GM19238 (cell line): ENCODE data around the gene JPT2.
"Not testable (repeated sequence)": the region's sequence is repeated elsewhere in the genome, so short reads cannot be mapped to it uniquely, and the experiment has no call there.

Source experiments
- DNase-seq: peaks from one replicate; pipeline ENCODE4 v3.0.0; 2011; ENCODE audit warnings: low spot score; ENCODE audit not compliant: insufficient read length

Gene JPT2

DNA sequence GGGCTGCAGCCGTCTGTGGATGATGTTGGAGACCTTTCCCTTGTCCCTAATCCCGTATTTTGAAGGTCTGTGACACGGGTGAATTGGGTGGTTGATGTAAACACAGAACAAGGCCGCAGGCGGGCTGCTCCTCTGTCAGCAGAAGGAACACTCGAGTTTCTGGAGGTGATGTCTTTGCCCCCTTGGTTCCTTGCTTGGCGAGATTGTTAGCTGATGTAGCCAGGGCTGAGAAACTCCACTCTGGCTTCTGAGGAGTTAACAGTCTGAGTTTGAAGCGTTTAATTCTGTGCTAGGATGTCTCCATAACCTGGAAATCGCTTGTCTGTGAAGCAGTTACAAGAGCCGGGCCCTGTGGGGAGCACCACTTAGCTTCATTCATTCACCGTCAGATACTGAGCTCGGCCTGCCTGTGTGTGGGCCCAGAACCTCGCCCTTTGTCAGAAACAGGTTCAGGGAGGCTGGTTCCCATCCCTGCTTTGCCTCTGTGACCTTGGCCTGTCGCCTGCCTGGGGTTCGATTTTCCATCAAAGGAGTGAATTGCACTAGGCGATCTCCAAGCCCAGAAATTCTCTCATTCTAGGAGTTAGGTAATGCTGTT is 29.2 kb downstream of the JPT2 start:
- no peak for DNase-seq

DNA sequence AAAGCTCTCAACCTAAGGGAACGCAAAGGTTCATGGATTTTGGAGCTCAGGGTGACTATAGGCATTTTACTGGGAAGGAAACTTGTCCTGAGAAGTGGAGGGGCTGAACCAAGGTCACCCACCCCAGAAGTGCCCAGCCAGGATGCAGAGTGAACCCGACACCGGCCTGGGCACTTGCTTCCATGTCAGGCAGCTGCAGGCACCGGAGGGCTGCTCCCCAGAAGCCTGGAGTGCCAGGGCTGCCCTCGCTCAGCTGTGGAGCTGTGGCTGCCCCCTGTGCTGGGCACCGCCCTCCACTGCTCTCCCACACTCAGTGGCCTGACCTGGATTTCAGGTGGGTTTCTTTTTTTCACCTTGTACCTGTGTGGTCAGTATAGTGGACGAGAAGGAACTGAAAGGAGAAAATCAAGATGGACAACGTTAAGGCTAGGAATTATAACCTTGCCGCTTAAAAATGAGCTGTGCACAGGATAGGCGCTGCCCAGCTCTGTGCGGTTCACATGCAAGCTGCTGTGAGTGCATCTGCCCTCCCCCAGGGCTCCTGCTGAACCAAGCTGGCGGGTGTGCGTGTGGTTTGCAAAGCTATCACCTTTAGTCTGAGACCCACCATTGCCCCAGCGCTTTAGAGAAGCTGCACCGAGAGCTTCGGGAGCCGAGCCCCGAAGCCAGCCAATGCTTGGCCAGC is 30.1 kb downstream of the JPT2 start:
- DNase-seq, result no peak

DNA sequence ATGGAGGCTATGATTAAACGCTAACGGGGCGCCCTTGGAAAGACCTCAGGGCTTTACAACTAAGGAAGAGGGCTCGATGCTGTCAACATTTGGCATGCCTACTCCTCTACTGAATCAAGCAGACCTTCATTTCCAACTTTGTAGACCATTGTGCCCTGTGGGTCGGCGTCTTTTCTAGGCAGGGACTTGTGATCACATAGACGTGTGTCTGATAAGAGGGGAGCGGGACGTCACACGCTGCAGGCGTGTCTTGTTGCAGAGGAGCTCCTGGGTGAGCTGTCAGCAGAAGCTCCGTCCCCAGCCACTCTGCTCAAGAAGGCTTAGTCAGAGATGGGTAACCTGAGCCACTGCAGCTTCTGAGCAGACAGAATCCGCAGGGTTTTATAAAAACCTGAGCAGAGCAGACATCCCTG is 30.7 kb downstream of the JPT2 start:
- no peak for DNase-seq

DNA sequence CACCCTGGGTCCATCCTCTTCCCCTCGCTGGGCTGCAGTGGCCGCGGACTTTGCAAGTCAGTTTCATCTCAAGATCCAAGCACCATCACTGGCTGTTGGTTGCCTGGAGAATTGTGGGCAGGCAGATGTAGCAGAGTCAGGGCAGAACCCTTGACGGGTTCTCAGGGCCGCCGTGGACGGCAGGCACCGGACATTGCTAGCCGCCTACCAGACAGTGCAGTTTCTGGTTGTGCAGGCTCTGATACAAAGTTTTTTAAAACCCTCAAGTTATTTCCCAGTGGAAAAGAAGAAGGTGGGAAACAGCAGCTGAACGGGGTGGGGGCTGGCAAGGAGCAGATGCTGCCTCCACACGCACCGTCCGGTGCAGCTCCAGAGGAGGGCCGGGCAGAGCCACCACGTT is 31.3 kb downstream of the JPT2 start:
- DNase-seq, result no peak

DNA sequence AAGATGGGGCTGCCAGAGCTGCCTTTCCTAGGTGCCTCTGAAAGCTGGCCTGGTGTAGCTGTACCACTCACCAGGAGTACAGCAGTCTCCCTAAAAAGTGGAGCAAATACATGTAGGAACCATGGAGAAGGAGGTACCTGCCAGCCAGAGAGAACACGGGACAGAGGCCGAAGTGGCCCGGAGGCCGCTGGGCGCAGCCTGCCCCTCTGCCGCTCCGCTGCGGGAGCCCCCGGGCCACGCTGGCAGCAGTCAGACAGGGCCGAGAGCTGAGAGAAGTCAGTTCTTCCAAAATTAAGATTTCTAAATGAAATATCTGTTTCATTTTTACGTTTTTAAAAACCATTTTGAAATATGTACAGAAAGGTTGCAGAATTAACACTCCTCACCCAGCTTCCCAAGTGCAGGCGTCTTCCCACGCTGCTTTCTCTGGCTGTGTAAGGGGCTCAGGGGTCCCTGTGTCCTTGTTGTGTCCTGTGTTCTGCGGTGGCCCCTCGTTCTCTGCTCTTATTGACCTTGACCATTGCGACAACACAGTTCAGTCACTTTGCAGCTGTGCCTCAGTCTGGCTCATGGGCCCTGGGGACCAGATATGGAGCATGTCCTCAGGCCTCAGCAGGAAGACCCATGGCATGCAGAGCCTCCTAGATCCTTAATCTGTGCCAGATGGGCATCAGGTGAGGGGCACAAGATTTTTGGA is 32.9 kb downstream of the JPT2 start:
- no peak for DNase-seq

DNA sequence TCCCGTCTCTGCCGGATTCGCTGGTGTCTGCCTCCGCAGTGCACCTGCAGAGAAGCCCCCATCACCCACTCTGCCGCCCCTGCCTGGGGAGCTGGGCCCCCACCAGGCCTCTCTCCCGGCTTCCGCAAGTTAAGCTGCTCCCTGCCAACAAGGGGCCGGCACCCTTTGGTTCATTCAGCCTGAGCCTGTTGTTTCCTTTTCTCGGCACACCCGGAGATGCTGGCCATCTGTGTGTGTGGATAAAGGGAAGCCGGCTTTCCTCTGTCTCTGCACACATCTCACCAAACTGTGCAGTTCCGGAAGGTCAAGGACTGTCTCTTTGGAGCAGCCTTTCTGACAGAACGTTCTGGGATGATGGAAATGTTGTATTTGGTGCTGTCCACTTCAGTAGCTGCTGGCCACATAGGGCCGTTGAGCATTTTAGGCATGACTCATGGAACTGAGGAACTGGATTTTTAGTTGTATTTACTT is 34.7 kb downstream of the JPT2 start:
- no peak for DNase-seq

DNA sequence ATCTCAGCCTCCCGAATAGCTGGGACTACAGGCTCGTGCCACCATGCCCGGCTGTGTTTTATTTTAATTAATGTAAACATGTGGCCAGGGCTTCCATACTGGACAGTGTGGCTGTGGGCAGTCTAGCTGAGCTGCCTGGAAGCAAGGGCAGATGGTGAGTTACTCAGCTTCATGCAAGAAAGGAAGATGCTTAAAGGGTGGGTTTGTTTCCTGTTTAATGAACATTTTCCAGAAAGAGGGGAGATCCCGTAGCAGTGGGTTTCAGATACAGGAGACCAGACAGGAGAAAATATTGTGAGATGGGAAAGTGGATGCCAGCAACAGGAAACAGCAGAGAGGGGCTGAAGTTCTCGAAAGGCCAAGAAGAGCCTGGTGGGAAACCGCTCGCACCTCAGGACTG is 35.3 kb downstream of the JPT2 start:
- DNase-seq, result no peak

DNA sequence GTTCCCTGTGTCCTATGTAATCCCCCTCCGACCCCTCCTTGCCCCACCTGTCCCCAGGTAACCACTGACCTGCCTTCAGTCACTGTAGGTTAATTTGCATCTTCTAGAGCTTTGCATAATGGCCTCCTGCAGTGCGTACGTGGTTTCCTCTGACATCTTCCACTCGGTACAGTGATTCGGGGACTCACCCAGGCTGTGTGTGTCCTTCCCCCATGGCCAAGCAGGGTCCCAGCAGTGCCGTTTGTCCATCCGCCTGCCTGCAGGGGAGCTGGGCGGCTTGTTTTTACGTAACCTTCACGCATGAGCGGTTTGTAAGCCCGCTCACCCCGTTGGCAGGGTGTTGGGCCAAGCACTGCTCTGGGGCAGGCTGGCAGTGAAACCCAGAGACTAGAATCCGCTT is 35.9 kb downstream of the JPT2 start:
- DNase-seq, result peak; percentile 45

DNA sequence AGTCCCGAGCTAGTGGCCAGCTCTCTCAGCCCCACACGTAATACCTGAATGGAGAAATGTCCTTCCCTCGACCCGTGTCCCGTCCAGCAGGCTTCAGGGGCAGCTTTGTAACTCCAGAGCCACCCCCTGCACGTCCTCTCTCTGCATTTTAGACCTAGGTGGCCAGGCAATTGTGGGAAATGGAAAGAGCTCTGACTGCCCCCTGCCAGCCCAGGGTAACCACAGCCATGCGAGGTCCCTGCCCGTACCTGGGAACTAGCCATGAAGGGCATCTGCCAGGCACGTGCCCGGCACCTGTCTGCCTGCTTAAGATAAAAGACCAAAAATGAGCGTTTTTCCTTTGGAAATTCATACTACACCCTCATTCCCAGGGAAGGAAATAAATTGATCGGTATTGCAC is 37.1 kb downstream of the JPT2 start:
- no peak for DNase-seq

DNA sequence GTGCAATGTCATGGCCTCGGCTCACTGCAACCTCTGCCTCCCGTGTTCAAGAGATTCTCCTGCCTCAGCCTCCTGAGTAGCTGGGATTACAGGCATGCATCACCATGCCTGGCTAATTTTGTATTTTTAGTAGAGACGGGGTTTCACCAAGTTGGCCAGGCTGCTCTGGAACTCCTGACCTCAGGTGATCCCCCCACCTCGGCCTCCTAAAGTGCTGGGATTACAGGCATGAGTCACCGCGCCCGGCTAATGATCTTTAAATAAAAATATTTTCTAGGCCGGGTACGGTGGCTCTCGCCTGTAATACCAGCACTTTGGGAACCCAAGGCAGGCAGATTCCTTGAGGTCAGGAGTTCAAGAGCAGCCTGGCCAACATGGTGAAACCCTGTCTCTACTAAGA is 40.2 kb downstream of the JPT2 start:
- not testable (repeated sequence) for DNase-seq

DNA sequence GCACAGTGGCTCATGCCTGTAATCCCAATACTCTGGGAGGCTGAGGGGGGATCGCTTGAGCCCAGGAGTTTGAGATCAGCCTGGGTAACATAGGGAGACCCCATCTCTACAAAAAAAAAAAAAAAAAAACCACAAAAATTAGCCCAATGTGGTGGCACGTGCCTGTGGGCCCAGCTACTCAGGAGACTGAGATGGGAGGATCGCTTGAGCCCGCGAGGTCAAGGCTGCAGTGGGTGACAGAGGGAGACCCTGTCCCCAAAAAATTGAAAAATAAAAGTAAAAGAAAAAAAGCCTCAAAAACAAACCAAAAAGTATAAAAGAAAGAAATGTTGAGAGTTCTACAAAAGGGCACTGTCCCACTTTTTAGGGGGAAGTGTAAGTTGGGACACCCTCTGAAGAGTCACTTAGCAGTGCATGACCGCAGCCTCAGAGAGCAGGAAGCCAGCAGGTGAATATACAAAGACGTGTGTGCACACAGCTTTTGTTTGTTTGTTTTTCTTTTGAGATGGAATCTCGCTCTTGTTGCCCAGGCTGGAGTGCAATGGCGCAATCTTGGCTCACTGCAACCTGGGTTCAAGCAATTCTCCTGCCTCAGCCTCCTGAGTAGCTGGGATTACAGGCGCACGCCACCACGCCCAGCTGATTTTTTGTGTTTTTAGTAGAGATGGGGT is 41.6 kb downstream of the JPT2 start:
- not testable (repeated sequence) for DNase-seq

DNA sequence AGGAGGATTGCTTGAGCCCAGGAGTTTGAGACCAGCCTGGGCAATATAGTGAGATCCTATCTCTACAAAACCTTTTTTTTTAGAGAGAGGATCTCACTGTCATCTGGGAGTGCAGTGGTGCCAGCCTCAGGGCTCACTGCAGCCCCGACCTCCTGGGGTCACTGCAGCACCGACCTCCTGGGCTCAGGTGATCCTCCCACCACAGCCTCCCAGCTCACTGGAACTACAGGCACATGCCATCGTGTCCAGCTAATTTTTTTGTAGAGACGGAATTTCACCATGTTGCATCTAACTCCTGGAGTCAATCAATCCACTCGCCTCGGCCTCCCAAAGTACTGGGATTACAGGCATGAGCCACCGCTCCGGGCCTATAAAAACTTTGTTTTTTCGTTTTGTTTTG is 43.3 kb downstream of the JPT2 start:
- no peak for DNase-seq

DNA sequence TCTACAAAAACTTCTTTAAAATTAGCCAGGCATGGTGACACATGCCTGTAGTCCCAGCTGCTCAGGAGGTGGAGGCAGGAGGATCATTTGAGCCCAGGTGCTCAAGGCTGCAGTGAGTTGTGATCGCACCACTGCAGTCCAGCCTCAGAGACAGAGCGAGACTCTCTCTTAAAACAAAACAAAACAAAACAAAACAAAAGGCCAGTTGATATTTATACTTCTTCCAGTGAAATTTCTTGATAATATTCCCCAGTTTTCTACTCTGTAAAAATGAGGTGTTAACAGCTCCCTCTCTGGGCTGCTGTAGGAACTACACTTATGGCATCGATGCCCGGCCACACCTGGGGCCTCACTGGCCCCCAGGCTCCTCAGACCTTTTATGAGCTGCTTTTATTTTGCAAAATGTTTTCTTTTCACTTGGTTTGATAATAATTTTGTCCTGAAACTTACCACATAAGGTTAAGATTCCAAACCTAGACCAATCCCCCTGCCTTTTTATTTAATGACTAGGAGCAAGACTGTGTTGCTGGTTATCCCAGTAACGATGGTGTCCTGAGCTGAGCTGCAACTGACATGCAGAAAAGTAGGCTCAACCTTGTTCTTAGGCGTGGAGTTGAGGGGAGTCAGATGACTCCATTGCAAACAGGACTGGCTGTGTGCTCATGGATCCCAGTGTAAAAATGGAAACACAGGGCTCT is 45.5 kb downstream of the JPT2 start:
- DNase-seq, result no peak

DNA sequence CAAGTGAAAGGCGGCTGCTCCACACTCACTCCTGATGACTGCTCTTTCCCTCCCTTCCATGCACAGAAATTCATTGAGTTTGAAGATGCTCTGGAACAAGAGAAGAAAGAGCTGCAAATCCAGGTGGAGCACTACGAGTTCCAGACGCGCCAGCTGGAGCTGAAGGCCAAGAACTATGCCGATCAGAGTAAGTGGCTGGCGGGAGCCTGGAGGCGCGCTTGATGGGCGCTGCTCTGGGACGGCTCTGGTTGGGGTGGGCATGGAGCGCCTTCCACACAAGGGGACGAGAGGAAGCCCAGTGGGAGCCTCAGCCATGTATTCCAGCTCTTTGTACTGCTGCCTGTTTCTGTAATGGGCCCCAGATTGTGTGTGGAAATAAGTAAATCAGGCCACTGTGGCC is 46.4 kb downstream of the JPT2 start:
- DNase-seq, result no peak

DNA sequence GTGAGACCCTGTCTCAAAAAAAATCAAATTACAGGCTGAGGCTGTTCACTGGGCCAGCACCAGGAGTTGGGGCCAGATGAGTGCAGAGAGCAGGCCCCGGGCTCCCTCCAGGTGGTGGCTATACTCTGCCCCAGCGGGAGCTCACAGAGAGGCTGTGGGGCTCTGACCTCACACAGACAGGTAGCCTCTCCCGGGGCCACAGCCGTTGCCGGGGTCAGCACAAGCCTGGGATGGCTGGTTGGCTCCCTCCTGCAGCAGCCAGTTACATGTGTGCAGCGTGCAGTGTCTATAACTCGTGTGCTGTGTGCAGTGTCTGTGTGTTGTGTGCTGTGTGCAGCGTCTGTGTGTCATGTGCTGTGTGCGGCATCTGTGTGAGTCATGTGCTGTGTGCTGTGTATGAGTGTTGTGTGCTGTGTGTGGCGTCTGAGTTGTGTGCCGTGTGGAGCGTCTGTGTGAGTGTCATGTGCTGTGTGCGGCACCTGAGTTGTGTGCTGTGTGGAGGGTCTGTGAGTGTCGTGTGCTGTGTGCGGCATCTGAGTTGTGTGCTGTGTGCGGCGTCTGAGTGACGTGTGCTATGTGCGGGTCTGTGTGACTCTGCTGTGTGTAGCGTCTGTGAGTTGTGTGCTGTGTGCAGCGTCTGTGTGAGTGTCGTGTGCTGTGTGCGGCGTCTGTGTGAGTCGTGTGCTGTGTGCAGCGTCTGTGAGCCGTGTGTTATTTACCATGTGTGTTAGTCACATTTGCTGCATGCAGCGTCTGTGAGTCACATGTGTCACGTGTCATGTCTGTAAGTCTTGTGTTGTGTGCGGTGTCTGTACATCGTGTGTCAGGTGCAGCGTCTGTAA is 48.8 kb downstream of the JPT2 start:
- no peak for DNase-seq

DNA sequence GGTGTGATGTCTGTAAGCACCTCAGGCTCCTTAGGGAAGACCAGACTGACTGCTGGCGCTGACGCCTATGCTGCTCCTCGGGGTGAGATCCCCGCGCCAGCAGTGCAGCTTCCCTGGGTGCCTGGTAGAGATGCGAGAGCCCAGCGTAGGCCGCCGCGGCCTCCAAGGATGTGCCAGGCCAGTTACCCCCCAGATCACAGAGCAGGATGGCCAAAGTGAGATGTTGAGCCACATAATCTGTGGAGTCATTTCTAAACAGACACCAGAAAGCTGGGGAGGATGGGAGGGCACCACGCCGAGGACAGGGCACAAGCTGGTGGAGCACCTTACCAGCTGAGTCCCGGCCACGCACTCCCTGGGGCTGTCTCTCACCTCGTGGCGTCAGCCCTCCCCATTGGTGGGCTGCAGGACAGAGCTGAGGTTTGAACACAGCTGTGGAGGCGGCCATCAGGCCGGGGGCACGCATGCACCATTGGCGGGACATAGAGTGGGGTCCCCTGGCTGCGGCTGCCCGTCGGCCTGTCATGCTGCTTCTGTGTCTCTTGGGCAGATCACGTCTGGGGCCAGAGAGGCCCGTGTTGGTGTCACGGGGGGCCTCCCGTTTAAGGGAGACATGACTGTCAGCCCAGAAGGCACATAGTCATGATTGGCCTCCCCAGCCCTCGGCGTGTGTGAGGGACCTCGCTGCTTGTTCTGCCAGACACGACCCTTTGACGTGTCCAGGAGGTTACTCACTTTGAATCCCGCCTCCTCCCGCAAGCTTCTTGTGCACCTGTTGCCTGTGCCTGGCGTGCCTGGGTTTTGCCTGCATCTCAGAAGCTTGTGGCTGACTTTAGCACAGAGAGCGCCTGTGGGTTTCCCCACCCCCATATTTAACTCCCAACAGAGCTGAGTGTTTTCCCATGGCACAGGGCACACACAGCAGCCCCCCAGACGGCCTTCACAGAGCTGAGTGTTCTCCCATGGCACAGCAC is 49.9 kb downstream of the JPT2 start:
- no peak for DNase-seq

DNA sequence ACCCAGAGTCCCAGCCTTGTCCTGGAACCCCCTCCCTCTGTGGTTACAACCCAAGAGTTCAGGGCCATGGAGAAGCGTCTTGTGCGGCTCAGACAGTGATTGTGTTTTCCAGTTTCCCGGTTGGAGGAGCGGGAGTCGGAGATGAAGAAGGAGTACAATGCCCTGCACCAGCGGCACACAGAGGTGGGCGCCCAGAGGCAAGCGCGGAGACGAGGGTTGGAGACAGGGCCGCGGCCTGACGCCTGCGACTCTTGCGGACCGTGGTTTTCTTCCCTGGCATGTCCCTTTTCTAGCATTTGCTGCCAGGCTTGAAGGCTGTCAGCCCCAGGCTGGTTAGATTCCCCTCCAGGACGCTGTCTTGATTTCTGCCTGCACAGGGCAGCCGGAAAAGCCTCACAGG is 50.9 kb downstream of the JPT2 start:
- no peak for DNase-seq

DNA sequence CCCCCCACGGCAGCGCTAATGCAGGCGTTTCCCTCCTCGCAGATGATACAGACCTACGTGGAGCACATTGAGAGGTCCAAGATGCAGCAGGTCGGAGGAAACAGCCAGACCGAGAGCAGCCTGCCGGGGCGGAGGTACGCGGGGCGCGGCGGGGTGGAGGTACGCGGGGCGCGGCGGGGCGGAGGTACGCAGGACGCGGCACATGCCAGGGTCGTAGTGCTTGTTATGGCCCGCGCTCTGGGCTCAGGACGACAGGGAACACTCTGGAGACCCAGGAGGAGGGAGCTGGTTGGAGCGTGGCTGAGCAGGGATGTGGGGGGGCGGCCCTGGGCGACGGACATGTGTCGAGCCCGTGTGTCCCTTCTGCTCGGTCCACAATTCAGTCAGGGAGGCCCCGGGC is 51.4 kb downstream of the JPT2 start:
- DNase-seq, result no peak

DNA sequence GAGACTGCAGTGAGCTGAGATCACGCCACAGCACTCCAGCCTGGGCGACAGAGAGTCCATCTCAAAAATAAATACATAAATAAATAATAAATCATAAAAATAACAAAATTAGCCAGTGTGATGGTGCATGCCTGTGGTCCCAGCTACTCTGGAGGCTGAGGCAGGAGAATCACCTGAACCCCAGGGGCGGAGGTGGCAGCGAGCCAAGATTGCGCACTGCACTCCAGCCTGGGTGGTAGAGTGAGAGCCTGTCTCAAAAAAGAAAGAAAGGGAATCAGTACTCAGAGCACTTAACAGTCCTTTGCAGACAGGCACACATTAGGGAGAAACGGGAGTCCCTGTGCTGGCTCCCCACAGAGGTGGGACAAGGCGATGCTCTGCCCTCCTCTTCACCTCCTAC is 53.0 kb downstream of the JPT2 start:
- no peak for DNase-seq

DNA sequence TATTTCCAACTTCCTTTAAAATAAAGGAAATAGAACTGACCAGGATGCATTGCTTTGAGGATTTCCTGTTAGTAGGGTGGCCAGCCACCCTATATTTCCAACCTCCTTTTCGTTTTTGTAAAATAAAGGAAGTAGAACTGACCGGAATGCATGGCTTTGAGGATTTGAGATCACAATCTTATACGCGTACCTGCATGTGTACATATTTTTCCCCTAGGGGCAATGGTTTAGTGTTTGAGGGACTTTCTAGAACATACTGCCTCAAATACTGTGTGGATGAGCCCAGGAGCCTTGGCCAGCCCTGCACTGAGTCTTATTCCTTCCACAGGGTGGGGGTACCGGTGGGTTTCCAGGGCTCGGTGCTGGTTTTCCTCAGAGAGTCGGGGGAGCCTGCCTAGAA is 53.5 kb downstream of the JPT2 start:
- no peak for DNase-seq
